GDM1 (cell line): ENCODE results near the gene CDHR5.
"Not testable (repeated sequence)": the region's sequence is repeated elsewhere in the genome, so short reads cannot be mapped to it uniquely, and the experiment has no call there.

Experiments
- DNase-seq: peaks from one replicate; lab custom pipeline; 2025; lab: John Stamatoyannopoulos, UW

The CDHR5 gene, protein sequence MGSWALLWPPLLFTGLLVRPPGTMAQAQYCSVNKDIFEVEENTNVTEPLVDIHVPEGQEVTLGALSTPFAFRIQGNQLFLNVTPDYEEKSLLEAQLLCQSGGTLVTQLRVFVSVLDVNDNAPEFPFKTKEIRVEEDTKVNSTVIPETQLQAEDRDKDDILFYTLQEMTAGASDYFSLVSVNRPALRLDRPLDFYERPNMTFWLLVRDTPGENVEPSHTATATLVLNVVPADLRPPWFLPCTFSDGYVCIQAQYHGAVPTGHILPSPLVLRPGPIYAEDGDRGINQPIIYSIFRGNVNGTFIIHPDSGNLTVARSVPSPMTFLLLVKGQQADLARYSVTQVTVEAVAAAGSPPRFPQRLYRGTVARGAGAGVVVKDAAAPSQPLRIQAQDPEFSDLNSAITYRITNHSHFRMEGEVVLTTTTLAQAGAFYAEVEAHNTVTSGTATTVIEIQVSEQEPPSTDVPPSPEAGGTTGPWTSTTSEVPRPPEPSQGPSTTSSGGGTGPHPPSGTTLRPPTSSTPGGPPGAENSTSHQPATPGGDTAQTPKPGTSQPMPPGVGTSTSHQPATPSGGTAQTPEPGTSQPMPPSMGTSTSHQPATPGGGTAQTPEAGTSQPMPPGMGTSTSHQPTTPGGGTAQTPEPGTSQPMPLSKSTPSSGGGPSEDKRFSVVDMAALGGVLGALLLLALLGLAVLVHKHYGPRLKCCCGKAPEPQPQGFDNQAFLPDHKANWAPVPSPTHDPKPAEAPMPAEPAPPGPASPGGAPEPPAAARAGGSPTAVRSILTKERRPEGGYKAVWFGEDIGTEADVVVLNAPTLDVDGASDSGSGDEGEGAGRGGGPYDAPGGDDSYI

DNA sequence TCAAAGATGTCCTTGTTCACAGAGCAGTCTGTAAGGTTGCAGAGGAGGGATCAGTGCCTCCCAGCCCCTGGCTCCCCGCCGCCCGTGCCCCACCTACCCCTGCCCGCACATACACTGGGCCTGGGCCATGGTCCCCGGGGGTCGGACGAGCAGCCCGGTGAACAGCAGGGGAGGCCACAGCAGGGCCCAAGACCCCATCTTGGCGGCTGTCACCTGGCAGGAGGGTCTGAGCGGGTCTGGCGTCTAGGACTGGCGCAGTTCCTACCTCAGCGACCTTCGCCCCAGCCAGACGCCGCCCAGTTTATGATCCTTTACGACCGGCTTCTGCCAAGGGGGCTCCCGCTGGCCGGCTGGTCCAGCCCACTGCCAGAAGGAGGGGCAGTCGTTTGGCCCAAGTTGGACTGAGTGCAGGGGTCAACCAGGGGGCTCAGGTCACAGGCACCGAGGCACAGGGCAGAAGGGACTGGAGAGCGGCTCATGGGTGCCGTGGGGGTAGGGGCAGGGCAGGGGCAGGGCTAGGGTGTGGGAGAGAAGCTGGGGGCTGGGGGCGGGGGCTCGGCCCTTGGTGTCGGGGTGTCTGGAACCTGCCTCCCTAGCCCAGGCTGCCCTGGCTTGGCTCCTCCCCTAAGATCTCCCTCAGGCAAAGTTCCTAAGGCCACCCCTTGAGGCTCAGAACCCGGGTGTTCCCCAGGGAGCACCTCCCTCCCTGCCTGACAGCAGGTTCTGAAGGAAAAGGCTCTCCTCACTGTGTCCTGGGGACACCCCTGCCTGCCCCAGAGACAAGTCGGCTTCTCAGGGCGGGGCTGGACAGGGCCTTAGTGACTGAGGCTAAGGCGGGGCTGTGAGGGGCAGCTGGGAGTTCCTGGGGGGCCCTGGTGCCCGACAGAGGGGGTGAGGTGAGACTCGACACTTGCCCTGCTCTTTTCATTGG lies at the start of gene CDHR5:
CDHR5 (minus strand) TSS at position 251 of the 931 bp plus-strand sequence; CDS start at position 198, 53 bp downstream.
- no peak for DNase-seq

- DNase-seq: no peak
These were observed 49.7 kb upstream of the CDHR5 start for GRCh38 chr11:674406-674805.

DNA sequence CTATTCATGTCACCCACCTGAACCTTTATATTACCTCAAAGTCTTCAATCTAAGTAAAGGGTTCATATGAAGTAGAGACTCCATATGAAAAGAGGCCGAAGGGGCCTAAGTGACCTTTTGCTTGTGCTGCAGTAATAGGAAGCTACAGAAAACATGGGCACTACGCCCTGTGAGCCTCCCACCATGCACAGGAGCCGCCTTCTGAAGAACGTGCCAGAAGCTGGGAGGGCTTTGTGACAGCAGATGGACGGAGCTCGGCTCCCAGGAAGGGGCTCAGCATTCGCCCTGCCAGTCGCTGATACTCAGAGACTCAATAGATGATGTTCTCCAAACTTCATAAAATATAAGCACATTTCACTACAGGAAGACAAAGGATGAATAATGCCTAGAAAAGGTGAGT lies 49.1 kb upstream of the CDHR5 start:
- DNase-seq: no peak

GRCh38 chr11:665704-666281 lies 41.0 kb upstream of the CDHR5 start:
- no peak for DNase-seq

DNA sequence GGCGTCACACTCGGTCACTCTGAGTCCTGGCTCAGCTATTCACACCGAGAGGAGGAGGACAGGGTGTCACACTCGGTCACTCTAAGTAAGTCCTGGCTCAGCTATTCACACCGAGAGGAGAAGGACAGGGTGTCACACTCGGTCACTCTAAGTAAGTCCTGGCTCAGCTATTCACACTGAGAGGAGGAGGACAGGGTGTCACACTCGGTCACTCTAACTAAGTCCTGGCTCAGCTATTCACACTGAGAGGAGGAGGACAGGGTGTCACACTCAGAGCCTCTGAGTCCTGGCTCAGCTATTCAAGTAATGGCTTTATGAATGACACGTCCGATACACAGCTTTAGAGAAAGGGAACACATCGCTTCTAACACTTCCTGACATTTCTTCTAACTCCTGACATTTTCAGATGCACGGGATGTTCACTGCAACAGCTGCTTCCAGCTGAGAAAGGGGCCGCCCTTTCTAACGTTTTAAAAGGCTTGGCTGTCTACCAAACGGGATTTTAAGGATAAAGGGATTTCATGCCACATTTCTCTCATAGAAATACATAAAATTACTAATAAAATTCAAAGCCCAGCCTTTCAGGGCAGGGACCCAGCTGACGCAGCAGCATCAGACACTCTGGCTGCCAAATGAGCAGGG lies 40.4 kb upstream of the CDHR5 start:
- DNase-seq: no peak

DNA sequence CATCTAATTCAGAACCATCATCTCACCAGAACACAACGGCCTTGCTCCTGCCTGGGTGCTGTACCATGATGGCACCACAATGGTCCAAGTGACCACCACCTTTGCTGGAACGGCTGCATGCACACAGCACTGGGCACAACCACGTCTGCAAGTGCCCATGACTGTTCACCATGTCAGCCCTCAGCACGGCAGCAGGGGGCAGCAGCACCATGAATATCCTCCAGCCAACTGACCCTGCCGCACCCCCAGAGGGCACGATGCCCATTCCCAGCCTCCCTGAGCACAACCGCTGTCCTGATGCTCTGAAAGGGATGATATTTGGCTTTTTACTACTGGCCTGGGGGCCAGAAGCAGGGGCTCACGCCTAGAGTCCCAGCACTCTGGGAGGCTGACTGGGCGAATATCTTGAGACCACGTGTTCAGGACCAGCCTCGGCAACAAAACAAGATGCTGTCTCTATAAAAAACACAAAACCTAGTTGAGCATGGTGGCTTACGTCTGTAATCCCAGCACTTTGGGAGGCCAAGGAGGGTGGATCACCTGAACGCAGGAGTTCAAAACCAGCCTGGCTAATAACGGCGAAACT lies 38.0 kb upstream of the CDHR5 start:
- no peak for DNase-seq

DNA sequence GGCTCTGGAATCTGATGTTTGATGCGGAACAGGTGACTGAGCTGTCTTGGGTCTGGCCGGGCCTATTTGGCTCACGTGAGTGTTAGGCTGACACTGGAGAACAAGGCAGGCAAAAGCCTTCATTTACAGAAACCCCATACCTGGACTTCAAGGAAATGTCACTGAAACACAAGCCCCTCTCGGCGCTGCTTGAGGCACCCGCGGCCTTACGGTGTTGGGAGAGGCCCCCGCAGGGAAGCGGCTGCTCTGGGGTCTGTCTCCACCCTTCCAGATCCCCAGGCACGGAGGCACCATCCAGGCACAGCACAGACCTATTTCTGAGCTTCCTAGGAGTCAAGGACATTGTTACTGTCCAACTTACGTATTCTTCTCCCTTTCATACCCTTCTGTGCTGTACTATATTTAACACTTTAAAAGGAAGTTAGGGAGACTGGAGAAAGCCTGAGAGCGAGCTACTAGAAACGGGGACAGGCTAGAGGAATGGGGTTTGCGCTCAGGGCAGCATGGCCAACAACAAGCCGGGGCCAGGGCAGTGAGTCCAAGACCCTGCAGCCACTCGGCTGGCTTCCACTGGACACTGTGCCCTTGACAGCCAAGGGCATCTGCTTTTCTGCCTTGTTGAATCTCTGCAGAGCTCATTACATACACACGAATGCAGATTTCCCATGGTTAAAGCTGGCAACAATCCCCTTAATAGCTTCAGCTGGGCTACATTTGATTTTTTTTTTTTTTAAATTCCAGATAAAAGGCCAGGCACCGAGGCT lies 36.1 kb upstream of the CDHR5 start:
- DNase-seq: no peak

GRCh38 chr11:660281-660680 lies 35.5 kb upstream of the CDHR5 start:
- no peak for DNase-seq

GRCh38 chr11:659532-660085 lies 34.9 kb upstream of the CDHR5 start:
- no peak for DNase-seq

GRCh38 chr11:657691-658126 lies 33.0 kb upstream of the CDHR5 start:
- no peak for DNase-seq

GRCh38 chr11:656866-657265 lies 32.1 kb upstream of the CDHR5 start:
- DNase-seq: no peak

- no peak for DNase-seq
These were observed 31.7 kb upstream of the CDHR5 start for GRCh38 chr11:656426-656825.

GRCh38 chr11:655036-655726 lies 30.4 kb upstream of the CDHR5 start:
- no peak for DNase-seq

- not testable (repeated sequence) for DNase-seq
These were observed 29.7 kb upstream of the CDHR5 start for GRCh38 chr11:654444-654843.

DNA sequence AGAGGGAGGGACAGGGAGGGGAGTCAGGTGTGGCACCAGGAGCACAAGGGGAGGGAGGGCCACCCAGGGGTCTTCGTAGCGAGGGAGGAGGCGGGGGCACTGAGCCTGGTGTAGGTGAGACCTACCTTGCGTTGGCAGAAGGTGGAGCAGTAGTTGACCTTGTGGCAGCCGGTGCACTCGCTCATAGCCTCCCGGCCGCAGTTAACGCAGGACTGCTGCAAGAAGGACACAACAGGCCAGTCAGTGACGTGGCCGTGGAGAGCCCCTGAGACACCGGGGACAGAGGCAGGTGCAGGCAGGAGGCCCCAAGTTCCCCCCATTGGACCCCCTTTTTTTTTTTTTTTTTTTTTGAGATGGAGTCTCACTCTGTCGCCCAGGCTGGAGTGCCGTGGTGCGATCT lies 29.1 kb upstream of the CDHR5 start:
- no peak for DNase-seq

GRCh38 chr11:653136-653535 lies 28.4 kb upstream of the CDHR5 start:
- not testable (repeated sequence) for DNase-seq

DNA sequence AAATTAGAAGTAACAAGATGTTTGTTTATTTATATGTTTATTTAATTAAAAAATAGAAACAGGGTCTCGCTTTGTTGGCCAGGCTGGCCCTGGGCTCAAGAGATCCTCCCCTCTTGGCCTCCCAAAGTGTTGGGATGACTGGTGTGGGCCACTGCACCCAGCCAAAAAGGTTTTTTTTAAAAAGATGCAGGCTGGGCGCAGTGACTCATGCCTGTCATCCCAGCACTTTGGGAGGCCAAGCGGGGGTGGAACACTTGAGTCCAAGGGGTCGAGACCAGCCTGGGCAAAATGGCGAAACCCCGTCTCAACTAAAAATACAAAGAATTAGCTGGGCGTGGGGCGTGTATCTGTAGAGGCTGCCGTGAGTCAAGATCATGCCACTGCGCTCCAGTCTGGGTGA lies 25.7 kb upstream of the CDHR5 start:
- no peak for DNase-seq

- DNase-seq: not testable (repeated sequence)
These were observed 23.0 kb upstream of the CDHR5 start for GRCh38 chr11:647672-648158.

DNA sequence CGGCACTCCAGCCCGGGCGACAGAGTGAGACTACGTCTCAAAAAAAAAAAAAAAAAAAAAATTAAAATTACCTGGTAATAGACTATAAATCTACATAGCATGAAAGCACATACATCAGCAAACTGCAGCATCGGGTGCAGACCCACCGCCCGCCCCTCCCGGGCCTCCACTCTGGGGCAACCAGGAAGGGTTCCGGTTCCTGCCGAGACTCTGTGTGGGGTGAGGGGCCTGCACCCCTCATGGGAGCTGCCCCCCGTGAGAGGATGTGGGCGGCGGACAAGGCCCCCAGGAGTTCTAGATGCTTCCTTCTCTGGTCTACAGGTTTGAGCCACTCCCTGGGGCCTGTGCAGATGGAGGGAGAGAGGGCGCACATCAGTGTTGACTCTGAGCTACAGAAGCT lies 21.5 kb upstream of the CDHR5 start:
- DNase-seq: no peak
